ENCODE measurements around the gene PRRC2A.

Gene PRRC2A

DNA sequence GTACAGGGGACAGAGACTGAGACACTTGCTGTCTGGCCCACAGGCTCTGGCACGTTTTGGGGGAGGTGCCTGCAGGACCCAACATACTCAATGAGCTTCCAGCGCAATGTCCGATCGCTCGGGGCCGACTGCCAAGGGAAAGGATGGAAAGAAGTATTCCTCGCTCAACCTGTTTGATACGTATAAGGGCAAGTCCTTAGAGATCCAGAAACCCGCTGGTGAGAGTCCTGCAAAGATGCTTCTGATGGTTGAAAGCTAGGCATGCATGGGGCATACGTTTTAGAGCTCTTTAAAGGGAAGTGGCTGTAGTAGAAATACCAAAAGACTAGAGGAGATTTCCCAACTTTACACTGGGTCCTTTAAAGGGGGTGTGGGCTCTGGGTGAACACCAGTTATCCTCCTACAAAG is 2.2 kb downstream of the PRRC2A start:
- DNase-seq (ENCODE audit: low read depth in 2 of 2): no peak

DNA sequence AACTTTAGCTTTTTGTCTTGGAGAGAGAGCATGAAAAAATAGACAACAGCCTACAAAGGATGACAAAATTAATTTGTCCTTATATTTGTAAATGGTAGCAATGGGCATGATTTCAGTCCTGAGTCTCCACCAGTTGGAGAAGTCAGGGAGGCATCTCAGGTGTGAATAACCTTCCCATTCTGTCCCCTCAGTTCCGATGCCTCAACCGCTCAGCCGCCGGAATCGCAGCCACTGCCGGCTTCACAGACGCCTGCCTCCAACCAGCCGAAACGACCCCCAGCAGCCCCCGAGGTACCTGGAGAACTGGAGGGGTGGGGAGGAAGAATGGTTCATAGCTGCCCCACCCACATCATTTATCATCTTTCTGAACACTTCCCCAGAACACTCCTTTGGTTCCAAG is 3.6 kb downstream of the PRRC2A start:
- no peak for DNase-seq (ENCODE audit: low read depth in 2 of 2)

DNA sequence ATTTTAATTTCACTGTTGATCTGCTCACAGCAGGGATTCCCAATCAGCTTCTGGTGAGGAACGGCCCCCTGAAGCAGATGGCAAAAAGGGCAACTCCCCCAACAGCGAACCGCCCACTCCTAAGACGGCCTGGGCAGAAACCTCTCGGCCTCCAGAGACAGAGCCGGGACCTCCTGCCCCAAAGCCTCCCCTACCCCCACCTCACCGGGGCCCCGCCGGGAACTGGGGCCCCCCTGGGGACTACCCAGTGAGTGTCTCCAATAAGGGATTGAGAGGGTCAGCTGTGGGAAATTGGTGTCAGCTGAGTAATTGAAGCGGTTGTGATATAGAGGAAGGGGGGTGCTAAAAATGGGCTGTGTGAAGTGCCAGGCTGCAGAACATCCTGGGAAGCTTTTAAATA is 6.4 kb downstream of the PRRC2A start:
- no peak for DNase-seq (ENCODE audit: low read depth in 2 of 2)

DNA sequence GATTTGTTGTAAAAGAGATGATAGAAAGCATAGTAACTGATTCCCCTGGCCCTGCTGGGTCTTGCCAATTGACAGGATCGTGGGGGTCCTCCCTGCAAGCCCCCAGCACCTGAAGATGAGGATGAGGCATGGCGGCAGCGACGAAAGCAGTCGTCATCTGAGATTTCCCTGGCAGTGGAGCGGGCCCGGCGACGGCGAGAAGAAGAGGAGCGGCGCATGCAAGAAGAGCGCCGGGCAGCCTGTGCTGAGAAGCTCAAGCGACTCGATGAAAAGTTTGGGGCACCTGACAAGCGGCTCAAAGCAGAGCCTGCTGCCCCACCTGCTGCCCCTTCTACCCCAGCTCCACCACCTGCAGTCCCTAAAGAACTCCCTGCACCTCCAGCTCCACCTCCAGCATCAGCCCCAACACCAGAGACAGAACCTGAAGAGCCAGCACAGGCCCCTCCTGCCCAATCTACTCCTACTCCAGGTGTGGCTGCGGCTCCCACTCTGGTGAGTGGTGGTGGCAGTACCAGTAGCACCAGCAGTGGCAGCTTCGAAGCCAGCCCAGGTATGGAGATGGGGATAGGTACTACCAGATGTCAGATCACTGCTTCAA is 7.3 kb downstream of the PRRC2A start:
- DNase-seq (ENCODE audit: low read depth in 2 of 2): no peak

DNA sequence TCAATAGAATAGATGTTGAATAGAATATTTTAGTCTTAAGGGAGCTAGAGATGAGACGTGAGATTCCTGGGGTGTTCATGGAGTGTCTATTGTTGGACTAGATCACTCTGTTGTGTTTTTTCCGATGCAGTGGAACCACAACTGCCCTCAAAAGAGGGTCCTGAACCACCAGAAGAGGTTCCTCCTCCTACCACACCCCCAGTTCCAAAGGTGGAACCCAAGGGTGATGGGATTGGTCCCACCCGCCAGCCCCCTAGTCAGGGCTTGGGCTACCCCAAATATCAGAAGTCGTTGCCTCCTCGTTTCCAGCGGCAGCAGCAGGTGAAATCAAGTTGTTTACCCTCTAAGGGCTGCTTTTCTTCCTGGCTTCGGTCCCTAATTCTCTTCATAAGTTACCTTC is 8.5 kb downstream of the PRRC2A start:
- no peak for DNase-seq (ENCODE audit: low read depth in 2 of 2)

DNA sequence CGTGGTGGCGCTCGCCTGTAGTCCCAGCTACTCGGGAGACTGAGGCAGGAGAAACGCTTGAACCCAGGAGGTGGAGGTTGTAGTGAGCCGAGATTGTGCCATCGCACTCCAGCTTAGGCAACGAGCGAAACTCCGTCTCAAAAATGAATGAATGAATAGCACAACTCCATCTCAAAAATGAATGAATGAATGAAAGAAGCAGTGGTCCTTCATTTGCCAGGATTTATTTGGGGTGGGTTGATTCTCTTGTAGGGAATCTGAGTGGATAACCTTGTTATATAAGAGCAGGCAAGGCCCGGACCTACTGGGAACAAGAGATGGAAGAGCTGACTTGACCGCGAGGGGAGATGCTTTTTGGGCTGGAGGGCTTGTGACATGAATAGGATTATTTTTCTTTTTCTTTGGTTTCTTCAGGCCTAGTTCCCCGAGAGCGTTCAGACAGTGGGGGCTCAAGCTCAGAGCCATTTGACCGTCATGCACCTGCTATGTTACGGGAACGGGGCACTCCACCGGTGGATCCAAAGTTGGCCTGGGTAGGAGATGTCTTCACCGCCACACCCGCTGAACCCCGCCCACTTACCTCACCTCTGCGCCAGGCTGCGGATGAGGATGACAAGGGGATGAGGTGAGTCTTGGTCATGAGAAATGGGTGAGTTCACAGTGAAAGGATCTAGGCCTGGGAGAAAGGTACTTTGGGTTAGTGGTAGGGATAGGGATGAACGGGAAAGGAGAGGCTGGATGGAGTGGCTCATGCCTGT is 9.8 kb downstream of the PRRC2A start:
- no peak for DNase-seq (ENCODE audit: low read depth in 2 of 2)

DNA sequence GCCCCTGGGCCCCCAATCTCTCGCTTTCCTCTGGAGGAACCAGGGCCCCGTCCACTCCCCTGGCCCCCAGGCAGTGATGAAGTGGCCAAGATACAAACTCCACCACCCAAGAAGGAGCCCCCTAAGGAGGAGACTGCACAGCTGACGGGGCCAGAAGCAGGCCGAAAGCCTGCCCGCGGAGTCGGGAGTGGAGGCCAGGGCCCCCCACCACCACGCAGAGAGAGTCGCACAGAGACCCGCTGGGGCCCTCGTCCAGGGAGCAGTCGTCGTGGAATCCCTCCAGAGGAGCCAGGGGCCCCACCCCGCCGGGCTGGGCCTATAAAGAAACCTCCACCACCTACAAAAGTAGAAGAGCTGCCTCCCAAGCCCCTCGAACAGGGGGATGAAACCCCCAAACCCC is 10.7 kb downstream of the PRRC2A start:
- DNase-seq (ENCODE audit: low read depth in 2 of 2): no peak

DNA sequence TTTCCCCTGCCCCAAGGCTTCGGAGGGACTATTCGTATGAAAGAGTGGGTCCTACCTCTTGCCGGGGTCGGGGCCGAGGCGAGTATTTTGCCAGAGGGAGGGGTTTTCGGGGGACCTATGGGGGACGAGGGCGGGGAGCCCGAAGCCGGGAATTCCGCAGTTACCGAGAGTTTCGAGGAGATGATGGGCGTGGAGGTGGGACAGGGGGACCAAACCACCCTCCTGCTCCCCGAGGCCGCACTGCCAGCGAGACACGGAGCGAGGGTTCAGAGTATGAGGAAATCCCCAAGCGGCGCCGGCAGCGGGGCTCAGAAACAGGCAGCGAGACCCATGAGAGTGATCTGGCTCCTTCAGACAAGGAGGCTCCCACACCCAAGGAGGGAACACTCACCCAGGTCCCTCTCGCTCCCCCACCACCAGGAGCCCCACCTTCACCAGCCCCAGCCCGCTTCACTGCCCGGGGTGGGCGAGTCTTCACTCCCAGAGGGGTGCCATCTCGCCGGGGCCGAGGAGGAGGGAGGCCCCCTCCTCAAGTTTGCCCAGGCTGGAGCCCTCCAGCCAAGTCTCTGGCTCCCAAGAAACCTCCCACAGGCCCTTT is 11.3 kb downstream of the PRRC2A start:
- DNase-seq (ENCODE audit: low read depth in 2 of 2): no peak

DNA sequence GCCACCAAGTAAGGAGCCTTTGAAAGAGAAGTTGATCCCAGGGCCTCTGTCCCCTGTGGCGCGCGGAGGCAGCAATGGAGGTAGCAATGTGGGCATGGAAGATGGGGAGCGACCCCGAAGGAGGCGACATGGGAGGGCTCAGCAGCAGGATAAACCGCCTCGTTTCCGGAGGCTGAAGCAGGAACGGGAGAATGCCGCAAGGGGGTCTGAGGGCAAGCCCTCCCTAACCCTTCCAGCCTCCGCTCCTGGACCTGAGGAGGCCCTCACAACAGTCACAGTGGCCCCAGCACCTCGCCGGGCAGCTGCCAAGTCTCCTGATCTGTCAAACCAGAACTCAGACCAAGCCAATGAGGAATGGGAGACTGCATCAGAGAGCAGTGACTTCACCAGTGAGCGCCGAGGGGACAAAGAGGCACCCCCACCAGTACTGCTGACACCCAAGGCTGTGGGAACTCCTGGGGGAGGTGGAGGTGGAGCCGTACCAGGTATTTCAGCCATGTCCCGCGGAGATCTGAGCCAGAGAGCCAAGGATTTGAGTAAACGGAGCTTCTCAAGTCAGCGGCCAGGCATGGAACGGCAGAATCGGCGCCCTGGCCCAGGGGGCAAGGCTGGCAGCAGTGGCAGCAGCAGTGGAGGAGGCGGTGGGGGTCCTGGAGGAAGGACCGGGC is 11.9 kb downstream of the PRRC2A start:
- DNase-seq (ENCODE audit: low read depth in 2 of 2): no peak

DNA sequence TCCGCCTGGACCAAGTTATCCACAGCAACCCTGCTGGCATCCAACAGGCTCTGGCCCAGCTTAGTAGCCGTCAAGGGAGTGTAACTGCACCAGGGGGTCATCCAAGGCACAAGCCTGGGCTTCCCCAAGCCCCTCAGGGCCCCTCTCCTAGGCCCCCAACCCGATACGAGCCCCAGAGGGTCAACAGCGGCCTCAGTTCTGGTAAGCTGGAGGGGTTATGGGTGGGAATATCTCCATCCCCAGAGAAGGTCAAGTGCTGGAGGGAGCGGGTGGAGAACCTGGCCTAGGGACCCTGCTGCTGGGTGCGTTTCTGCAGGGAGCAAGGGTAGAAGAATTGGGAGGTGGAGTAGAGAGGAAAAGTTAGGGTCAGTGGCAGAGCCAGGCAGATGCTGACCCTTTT is 12.9 kb downstream of the PRRC2A start:
- DNase-seq (ENCODE audit: low read depth in 2 of 2): no peak

DNA sequence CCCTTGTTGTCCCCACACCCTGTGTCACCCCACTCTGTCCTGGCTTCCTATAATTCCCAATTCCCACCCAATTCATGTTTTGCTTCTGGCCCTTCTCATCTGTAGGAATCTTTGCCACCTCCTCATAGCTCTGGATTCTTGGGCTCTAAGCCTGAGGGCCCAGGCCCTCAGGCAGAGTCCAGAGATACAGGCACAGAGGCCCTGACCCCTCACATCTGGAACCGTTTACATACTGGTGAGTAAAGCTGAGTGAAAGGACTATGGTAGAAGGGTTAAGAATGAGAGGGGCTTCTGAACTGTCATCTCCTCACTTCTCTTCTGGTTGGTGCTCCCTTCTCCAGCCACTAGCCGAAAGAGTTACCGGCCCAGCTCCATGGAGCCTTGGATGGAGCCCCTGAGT is 13.6 kb downstream of the PRRC2A start:
- no peak for DNase-seq (ENCODE audit: low read depth in 2 of 2)

DNA sequence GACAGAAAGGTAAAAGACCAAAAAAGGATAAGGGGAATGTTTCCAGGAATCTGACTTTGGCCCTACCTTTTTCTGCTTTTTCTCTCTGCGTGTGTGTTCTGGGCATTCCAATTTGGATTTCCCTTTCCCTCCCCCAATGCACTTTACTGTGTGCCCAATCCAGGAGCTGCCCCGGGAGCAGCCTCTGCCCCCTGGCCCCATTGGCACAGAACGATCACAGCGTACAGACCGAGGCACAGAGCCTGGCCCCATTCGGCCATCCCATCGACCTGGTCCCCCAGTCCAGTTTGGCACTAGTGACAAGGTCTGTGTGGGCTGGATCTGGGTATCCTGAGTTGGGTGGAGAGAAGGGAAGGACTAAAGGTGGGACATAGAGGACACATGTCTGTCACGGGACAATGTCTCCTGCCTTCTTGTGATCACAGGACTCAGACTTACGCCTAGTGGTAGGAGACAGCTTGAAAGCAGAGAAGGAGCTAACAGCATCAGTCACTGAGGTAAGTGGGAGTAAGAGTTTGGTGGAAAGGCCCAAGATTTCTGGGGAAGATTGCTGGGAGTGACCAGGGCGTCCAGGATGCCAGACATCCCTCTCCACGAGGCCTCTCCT is 14.6 kb downstream of the PRRC2A start:
- no peak for DNase-seq (ENCODE audit: low read depth in 2 of 2)

DNA sequence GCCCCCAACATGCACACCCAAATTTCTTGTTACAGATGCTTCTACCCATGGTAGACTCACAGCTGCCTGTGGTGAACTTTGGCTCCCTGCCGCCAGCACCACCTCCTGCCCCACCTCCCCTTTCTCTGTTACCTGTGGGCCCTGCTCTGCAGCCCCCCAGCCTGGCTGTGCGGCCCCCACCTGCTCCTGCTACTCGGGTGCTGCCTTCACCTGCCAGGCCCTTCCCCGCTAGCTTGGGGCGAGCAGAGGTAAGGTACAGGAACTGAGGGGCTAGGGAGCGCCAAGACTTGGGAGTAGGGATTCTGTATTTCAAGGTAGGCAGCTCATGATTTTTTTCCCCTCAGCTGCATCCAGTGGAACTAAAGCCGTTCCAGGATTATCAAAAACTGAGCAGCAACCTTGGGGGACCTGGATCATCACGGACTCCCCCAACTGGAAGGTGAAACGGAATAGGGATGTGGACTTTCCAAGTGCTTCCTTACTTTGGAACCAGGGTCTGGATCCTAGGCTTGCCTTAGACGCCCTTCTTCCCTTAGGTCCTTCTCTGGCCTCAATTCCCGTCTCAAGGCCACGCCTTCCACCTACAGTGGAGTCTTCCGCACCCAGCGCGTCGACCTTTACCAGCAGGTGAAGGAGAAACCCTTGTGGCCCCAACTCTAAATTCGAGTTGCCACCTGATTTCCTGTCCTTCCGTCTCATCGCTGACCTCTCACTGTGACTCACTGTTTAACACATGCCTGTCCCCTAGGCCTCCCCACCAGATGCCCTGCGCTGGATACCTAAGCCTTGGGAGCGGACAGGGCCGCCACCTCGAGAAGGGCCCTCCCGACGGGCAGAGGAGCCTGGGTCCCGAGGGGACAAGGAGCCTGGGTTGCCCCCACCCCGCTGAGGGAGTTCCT is 16.4 kb downstream of the PRRC2A start:
- DNase-seq (ENCODE audit: low read depth in 2 of 2): no peak

DNA sequence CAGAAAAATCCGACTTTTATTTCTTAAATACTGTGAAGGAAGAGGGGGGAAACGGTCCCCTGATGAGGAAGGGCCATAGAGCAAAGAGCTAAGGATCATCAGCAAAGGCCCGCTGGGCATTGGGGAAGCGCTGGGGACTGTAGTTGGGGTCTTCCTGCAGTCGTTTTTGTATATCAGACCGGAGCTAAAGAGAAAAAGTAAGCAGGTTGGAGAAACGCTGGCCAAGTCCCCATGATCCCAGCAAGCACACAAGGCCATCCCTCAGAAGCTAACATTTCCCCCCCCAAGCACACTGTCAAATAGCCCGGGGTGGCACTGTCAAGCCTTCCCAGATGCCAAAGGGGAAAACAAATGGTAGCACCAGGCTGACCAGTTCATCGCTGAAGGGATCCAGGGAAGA is 18.5 kb downstream of the PRRC2A start:
- no peak for DNase-seq (ENCODE audit: low read depth in 2 of 2)

DNA sequence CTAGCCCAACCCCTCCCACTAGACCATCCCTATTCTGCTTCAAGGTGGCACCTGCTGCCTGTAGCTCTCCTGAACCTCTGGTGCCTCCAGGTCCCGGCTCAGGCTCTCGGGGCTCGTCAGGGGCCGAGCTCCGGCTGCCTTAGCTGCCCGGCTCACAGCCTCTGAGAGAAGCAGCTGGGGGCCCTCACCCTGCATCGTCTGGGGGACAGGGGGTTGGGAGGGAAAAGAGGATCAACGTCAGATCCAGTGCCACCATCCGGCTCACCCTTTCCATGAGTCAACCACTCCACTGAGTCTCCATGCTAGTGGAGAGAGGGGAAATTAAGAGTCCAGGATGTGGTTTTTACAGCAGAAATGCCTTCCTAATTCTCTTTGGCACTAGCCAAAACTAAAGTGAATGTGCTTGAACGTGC is 18.9 kb downstream of the PRRC2A start:
- no peak for DNase-seq (ENCODE audit: low read depth in 2 of 2)

DNA sequence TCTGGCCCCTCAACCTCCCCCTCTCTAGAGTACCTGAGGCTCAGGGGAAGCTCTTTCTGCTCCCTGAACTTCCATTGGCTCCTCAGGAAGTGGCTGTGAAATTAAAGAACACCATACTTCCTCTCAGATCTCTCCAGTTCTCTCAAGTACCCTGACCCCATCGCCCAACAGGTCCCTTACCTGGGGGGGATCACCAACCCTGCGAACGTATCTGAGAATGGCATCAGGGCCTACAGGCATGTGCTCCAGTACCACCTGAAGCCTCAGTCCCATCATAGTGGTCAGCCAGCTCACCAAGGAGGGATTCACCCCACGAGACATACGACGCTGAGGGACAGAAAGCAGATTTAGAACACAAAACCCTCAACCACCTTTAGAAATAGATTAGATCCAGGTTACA is 20.1 kb downstream of the PRRC2A start:
- DNase-seq (ENCODE audit: low read depth in 2 of 2): no peak

DNA sequence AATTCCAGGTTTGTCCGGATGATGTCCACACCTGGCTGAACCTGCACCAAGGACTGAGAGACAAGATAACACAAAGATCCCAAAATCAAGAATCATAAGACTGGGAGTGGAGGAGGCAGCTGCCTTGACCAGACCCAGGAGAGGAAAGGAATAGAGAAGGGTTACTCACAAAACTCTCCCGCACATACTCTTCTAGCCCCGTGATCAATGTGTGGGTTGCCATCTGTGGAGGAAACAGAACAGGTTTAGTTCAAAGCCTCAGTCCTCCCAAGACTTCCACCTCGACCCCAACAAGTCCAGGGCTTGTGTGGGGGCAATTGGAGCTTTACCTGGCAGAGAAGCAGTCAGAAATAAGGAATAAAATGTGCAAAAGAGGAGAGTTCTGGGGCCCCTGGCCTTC is 20.9 kb downstream of the PRRC2A start:
- no peak for DNase-seq (ENCODE audit: low read depth in 2 of 2)

DNA sequence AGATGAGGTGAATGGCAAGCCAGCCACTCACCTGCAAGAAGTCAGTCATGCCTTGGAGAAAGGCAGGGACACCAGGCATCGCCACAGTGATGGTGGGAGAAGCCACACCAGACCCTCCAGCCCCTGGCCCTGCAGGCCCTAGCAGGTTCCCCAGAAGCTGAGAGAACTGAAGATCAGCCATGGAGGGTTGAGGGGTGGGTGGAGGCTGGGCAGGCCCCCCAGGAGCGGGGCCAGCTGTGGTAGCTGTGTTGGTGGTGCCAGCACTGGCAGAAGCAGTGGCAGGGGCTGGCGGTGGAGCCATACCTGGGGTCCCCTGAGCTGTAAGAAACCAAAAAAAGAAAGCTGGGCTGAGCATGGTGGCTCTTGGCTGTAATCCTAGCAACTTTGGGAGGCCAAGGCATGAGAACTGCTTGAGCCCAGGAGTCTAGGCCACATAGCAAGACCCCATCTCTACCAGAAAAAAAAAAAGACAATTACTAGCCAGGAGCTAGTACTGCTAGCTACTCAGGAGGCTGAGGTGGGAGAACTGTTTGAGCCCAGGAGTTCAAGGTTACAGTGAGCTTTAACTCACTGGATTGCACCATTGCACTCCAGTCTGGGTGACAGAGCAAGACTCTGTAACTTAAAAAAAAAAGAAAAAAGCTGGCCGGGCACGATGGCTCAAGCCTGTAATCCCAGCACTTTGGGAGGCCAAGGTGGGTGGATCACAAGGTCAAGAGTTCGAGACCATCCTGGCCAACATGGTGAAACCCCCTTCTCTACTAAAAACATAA is 22.5 kb downstream of the PRRC2A start:
- no peak for DNase-seq (ENCODE audit: low read depth in 2 of 2)

DNA sequence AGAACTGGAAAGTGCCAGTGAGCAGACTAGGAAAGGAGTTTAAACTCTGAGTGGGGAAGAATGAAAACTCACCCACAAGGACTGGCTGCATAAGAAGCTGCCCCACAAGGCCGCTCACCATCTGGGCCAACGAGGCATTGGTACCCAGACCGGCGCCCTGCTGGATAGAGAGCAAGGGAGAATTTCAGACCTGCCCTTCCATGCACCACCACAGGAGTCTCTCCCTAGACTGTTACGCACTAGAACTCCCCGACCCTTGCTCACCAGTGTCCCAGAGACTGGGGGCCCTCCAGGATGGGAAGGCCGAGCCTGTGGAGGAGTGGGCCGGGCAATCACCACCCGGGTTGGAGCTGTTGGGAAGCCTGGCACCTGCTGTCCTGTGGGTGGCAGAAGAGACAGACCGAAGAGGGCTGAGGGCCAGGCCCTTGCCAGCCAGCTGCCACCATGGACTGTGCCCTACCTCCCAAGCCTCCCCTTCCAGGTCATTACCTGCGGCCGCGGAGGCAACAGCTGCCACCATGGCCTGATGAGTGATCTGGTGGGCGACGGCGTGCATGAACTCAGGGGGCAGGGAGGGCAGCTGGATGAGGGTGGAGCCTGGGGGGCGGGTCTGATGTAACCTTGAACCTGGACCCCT is 23.4 kb downstream of the PRRC2A start:
- no peak for DNase-seq (ENCODE audit: low read depth in 2 of 2)

DNA sequence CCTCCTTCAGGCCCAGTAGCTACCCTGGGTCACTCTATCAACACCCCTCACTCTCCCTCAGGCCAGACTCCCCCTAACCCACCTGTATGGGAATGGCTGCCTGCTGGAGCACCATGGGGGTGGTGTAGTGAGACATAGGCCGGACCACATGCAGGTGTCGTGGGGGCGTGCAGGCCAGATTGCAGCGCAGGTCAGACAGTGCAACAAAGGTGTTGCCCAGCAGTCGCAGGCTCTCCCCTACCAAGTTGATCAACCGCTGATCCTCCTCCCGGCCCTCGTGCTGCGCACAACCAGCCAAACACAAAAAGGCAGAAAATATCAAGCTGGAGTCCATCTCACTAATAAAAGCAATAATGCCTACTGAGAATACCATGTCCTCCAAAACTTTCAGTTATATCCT is 24.8 kb downstream of the PRRC2A start:
- no peak for DNase-seq (ENCODE audit: low read depth in 2 of 2)

Measured in stimulated activated CD4-positive, alpha-beta T cell treated with anti-CD3 and anti-CD28 coated beads, Interleukin-1b, Interleukin-23, amount 100 ng/mL, for 1 hour (primary cell).